GM21717 (cell line): ENCODE measurements around the gene TBC1D12.
"Not testable (repeated sequence)": the region's sequence is repeated elsewhere in the genome, so short reads cannot be mapped to it uniquely, and the experiment has no call there.

Experiments
- ATAC-seq: cut with Tn5 transposase; IDR thresholded peaks from one replicate; pipeline ENCODE4 v1.9.1; 2021; ENCODE audit warnings: mild to moderate bottlenecking, moderate library complexity; ENCODE audit not compliant: unreplicated experiment

TBC1D12 gene

GRCh38 chr10:94533027-94533426, 130.7 kb downstream of the TBC1D12 start:
- ATAC-seq, result no peak

DNA sequence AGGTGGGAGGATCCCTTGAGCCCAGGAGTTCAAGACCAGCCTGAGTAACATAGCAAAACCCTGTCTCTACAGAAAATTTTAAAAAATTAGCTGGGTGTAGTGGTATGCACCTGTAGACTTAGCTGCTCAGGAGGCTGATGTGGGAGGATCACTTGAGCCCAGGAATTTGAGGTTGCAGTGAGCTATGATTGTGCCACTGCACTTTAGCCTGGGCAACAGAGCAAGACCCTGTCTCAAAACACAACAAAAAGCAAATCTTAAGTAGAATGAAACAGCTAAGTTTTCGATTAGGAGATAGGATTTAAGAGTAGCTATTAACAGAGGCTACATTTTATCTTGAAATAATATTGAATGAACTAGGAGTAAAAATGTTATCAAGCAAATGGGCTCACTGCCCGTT, 139.9 kb downstream of the TBC1D12 start:
- ATAC-seq, result not testable (repeated sequence)

GRCh38 chr10:94545391-94546048, 143.2 kb downstream of the TBC1D12 start, which contains the start of gene HELLS:
Gene HELLS, plus strand, starts transcription at chr10:94545788. Its CDS starts 134 bp downstream, at chr10:94545922.
- peak; percentile 82 for ATAC-seq

GRCh38 chr10:94546049-94546900, 143.9 kb downstream of the TBC1D12 start:
- peak; percentile 9 for ATAC-seq

GRCh38 chr10:94546901-94547185, 144.5 kb downstream of the TBC1D12 start:
- ATAC-seq, result peak; percentile 28

DNA sequence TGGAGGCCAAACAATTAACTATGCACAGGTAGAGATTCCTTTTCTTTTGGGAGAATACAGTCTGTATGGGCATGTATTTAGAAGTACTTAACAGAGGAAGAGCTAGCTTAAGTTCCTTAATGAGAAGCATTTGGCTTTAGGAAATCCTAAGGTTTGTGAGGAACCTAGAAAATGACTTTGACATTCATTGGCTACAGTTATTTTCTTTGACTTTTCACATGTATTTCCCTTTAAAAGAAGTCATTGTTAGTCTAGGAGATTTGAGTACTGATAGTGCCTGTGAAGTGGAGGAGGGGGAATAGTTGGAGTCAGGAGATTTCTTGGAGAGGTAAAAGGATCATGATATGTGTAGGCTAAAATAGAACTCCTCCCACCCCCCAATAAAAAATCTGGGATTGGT, 146.9 kb downstream of the TBC1D12 start:
- no peak for ATAC-seq

DNA sequence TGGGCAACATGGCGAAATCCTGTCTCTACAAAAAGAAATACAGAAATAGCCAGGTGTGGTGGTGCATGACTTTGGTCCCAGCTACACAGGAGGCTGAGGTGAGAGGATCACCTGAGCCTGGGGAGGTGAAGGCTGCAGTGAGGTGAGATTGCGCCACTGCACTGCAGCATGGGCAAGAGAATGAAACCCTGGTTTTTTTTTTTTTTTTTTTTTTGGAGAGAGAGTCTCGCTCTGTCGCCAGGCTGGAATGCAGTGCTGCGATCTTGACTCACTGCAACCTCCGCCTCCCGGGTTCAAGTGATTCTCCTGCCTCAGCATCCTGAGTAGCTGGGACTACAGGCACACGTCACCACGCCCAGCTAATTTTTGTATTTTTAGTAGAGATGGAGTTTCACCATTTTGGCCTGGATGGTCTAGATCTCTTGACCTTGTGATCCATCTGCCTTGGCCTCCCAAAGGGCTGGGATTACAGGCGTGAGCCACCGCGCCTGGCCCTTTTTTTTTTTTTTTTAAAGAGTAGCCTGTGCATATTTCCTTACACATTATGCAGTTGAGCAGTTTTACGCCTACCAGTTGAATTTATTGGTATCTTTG, 165.5 kb downstream of the TBC1D12 start:
- not testable (repeated sequence) for ATAC-seq

GRCh38 chr10:94571081-94571480, 168.7 kb downstream of the TBC1D12 start:
- no peak for ATAC-seq

DNA sequence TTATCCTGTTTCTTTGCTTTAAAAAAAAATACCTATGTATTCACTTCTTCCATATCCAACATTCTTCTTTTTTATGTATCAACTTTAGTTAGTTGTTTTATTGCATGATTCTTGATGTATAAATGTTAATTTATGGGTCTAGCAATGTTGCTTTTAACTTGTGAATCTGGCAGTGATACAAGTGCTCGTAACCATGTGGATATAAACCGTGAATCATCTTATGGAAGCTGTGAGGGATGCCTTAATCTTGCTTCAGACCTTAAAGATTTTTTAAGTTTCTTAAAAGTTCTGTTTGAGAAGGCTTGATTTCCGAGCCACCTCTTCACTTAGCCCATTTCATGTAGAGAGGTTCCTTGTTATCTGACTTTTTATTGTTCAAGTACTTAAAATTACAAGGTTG, 169.2 kb downstream of the TBC1D12 start:
- ATAC-seq, result no peak

- ATAC-seq, result no peak
These were observed 176.4 kb downstream of the TBC1D12 start for GRCh38 chr10:94578790-94579189.

GRCh38 chr10:94583124-94583523, 180.8 kb downstream of the TBC1D12 start:
- no peak for ATAC-seq
